ENCODE data around the gene DIDO1.
A peak's percentile ranks its signal among the peaks of the same experiment; 100 is the strongest.
"Not testable (repeated sequence)": the region's sequence is repeated elsewhere in the genome, so short reads cannot be mapped to it uniquely, and the experiment has no call there.

DIDO1 gene

DNA sequence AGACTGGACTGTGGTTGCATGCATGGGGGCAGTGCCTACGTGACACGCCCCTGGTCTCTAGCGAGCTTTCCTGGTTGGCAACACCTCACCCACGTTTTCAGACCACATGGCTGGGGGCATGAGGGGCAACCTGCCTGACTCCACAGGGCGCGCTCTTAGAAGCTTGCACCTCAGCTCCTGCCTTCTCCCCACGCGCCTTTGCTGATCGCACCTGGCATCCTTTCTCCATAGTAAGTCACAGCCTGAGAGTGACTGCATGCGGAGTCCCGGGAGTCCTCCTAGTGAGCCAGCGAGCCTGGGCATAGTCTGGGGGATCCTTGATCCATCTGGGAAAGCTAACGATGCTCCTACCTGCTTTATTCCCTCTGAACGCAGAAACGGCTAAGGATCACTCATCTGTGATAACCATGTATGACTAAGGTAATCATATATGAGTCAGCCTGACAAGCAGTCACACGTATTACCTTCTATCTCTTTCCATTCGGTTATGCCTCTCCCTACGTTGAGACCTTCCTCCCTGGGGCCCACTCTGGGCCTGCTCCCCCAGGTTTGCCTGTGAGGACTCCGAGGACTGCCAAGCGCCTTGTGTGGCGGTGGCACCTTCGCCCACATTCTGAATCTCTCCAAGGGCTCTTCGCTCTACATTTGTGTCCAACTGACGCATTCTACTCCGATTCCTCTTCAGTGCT, 69.2 kb downstream of the DIDO1 start:
- no peak for DNase-seq (ENCODE audit: low read depth in 2 of 2)

DNA sequence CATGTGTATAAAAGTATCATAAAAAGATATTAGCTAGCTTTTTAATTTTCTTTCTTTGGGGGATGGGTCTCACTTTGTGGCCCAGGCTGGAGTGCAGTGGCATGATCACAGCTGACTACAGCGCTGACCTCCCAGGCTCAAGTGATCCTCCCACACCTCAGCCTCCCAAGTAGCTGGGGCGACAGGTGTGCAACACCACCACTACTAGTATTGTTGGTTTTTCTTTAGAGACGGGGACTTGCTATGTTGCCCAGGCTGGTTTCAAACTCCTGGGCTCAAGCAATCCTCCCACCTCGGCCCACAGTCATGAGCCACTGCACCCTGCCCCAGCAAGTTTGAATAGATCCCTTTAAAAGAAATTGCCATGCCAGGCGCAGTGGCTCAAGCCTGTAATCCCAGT, 71.2 kb downstream of the DIDO1 start:
- DNase-seq (ENCODE audit: low read depth in 2 of 2), result no peak

GRCh38 chr20:62854121-62854520, 72.2 kb downstream of the DIDO1 start:
- no peak for DNase-seq (ENCODE audit: low read depth in 2 of 2)

DNA sequence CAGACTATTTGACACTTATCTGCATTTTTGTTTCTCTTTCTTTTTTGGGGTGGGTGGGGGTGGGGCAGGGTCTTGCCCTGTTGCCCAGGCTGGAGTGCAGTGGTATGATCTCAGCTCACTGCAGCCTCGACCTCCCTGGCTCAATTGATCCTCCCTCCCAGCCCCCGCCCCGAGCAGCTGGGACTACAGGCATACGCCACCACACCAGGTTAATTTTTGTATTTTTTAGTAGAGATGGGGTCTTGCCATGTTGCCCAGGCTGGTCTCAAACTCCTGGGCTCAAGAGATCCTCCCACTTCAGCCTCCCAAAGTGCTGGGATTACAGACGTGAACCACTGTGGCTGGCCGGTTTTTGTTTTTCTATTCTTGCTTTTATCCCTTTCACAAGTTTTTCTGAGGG, 73.0 kb downstream of the DIDO1 start:
- not testable (repeated sequence) for DNase-seq (ENCODE audit: low read depth in 2 of 2)

GRCh38 chr20:62852841-62853240, 73.5 kb downstream of the DIDO1 start:
- DNase-seq (ENCODE audit: low read depth in 2 of 2), result no peak

DNA sequence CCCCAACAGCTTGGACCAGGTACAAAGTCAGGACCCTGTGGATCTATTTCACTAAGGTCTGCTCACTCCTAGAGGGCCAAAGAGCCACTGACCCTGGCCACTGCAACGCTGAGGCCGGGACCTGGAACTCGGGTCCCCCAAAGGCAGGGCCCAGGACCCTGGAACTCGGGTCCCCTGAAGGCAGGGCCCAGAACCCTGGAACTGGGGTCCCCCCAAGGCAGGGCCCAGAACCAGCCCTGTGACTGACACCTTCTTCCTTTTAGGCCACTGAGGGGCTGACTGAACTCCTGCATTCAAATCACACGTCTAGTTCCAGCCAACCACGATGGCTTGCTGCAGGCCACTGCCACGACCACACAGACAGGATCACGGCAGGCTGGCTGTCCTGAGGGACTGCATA, 74.1 kb downstream of the DIDO1 start:
- DNase-seq (ENCODE audit: low read depth in 2 of 2), result no peak

DNA sequence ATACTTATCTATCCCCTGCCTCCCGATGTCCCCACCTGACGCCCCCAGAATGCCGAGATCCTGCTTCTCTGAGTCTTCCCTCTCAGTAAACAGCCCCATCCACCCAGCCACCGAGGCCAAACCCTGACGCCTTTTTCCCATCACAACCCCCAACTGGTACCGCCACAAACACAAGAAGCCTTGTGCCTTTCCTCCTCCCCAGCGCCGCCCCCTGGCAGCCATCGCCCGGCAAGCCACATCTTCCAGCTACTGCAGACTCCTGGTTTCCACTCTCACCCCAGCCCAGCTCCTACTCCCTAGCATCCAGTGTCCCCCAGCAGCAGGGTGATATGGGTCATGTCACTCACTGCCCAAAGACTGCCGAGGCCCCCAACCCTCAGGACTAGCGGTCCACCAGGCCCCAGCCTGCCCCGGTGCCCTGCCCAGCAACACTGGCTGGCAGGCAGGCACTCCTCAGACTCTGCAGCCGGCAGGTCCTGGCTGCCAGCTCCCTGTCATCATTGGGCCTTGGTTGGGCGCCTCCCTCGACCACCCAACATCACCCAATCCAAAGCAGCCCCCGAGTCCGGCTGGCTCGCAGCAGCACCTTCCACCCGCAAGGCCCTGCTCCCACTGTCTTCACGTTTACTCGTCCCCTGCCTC, 75.9 kb downstream of the DIDO1 start:
- DNase-seq (ENCODE audit: low read depth in 2 of 2), result no peak

GRCh38 chr20:62849431-62849830, 76.9 kb downstream of the DIDO1 start:
- DNase-seq (ENCODE audit: low read depth in 2 of 2), result no peak

GRCh38 chr20:62848917-62849316, 77.4 kb downstream of the DIDO1 start:
- not testable (repeated sequence) for DNase-seq (ENCODE audit: low read depth in 2 of 2)

- DNase-seq (ENCODE audit: low read depth in 2 of 2), result no peak
Measured at GRCh38 chr20:62846166-62846890, 80.0 kb downstream of the DIDO1 start.

DNA sequence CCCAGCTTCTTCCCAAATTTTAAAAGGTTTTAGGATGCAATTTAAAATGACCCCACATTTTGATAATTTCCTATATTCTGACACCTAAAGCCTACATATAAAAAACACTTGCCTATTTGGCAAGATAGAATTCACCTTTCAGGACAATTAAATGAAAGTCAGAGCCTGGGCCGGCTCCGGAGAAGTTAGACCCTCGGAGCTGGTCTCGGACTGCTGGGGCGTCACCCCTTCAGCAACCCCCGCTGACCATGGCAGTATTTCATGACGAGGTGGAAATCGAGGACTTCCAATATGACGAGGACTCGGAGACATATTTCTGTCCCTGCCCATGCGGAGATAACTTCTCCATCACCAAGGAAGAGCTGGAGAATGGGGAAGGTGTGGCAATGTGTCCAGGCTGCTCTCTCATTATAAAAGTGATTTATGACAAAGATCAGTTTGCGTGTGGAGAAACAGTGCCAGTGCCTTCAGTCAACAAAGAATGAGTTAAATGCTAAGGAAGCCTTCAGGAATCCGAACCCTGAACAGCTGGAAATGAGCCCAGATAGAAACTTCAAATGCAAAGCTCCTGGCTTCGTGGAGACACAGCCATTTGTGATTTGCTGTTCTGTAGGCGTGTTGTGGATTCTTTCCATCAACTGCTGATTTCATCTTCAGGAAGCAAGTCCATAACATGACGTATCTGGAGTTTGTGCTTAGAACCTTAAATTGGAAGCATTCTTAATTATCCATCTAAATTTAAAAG, 80.7 kb downstream of the DIDO1 start:
- DNase-seq (ENCODE audit: low read depth in 2 of 2), result peak; percentile 55 to 63

- no peak for DNase-seq (ENCODE audit: low read depth in 2 of 2)
Measured at GRCh38 chr20:62844182-62844581, 82.1 kb downstream of the DIDO1 start.

DNA sequence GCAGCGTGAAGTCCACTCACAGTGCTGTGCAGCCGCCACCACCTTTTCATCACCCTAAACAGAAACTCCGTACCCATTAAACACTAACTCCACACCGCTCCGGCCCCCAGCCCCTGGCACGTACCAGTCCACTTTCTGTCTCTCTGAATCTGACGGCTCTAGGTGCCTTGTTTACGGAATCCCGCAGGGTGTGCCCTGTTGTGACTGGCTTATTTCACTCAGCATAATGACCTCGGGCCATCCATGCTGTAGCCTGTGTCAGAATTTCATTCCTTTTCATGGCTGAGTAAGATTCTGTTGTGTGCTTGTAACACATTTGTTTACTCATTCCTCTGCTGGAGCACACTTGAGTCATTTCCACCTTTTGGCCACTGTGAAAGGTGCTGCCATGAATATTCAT, 82.6 kb downstream of the DIDO1 start:
- no peak for DNase-seq (ENCODE audit: low read depth in 2 of 2)

- DNase-seq (ENCODE audit: low read depth in 2 of 2), result no peak
Measured at GRCh38 chr20:62841705-62842212, 84.5 kb downstream of the DIDO1 start.

- DNase-seq (ENCODE audit: low read depth in 2 of 2), result no peak
Measured at GRCh38 chr20:62840244-62841197, 85.8 kb downstream of the DIDO1 start.

DNA sequence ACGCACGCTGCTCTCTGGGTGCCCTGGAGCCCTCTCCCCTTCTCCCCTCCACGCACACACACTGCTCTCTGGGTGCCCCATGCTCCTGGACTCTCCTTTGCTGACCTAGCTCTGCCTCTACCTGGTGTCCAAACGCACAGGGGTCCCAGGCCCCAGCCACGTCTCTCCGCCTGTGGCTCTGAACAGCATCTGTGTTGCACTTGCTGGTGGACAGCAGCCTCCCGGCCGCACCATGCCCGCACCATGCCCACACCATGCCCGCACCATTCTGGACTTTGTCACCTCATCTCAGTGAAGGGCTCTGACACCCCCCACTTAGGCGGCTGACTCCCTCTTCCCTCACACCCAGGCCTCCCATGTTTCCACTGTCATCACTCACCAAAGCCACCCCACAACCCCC, 86.5 kb downstream of the DIDO1 start:
- no peak for DNase-seq (ENCODE audit: low read depth in 2 of 2)

GRCh38 chr20:62839261-62839660, 87.0 kb downstream of the DIDO1 start:
- no peak for DNase-seq (ENCODE audit: low read depth in 2 of 2)

DNA sequence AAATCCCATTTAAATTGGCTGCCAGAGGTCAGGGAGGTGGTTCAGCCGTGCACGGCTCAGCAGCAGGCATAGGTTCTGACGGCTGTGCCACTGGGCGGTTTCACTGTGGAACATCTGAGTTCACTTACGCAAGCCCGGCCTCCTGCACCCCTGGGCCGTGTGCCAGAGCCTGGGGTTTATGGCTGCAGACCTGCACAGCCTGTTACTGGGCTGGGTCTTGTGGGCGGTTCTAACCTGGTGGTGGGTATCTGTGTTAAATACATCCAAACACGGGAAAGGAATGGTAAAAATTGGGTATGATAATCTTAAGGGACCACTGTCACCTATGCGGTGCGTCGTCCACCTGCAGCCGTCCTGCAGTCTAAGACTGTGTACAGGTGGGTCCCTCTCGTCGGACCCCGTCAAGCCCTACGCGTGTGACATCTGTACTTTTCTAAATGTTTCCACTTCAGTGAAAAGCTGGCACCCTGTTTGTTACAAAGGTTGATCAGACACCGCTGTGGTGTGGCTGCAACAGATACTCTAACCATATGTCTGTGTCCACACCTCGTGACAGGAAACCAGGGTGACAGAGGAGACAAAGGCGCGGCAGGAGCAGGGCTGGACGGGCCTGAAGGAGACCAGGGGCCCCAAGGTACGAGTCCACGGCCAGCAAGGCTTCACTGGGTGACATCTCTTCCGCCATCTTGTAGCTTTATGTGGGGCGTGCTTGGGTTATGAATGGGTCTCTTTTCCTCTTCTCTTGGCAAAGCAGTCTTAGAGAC, 88.0 kb downstream of the DIDO1 start:
- DNase-seq (ENCODE audit: low read depth in 2 of 2), result no peak

- DNase-seq (ENCODE audit: low read depth in 2 of 2), result no peak
Measured at GRCh38 chr20:62837790-62838127, 88.5 kb downstream of the DIDO1 start.

GRCh38 chr20:62836967-62837490, 89.3 kb downstream of the DIDO1 start:
- no peak for DNase-seq (ENCODE audit: low read depth in 2 of 2)

All from fibroblast of skin of left quadriceps (primary cell).